Islet precursor cell (in vitro differentiated cells): ENCODE results near the gene ENTPD6.
"Not testable (repeated sequence)": the region's sequence is repeated elsewhere in the genome, so short reads cannot be mapped to it uniquely, and the experiment has no call there.

ENCODE experiments used
- DNase-seq: peaks from one replicate; pipeline ENCODE4 v3.0.0-alpha.2; 2018

The ENTPD6 gene

GRCh38 chr20:25224941-25225340 lies 29.4 kb downstream of the ENTPD6 start:
- peak; percentile 49 for DNase-seq

- no peak for DNase-seq
Observed at GRCh38 chr20:25225642-25226432, 30.3 kb downstream of the ENTPD6 start.

- DNase-seq, result peak; percentile 74
Observed at GRCh38 chr20:25226433-25227316, 31.2 kb downstream of the ENTPD6 start.

- DNase-seq, result no peak
Observed at GRCh38 chr20:25227317-25227831, 31.9 kb downstream of the ENTPD6 start.

GRCh38 chr20:25229486-25230165 lies 34.1 kb downstream of the ENTPD6 start:
- no peak for DNase-seq

- DNase-seq, result no peak
Observed at GRCh38 chr20:25230166-25230831, 34.8 kb downstream of the ENTPD6 start.

GRCh38 chr20:25233016-25233772 lies 37.7 kb downstream of the ENTPD6 start:
- no peak for DNase-seq

GRCh38 chr20:25234009-25234849 lies 38.7 kb downstream of the ENTPD6 start:
- DNase-seq, result not testable (repeated sequence)

GRCh38 chr20:25236450-25237304 lies 41.2 kb downstream of the ENTPD6 start:
- DNase-seq, result no peak

- DNase-seq, result peak; percentile 95
Observed at GRCh38 chr20:25237610-25238318, 42.3 kb downstream of the ENTPD6 start.

- no peak for DNase-seq
Observed at GRCh38 chr20:25238319-25239037, 43.0 kb downstream of the ENTPD6 start.

- no peak for DNase-seq
Observed at GRCh38 chr20:25239387-25240370, 44.2 kb downstream of the ENTPD6 start.

GRCh38 chr20:25240851-25241658 lies 45.5 kb downstream of the ENTPD6 start:
- DNase-seq, result not testable (repeated sequence)

GRCh38 chr20:25241659-25241955 lies 46.1 kb downstream of the ENTPD6 start:
- DNase-seq, result not testable (repeated sequence)

GRCh38 chr20:25242231-25242630 lies 46.7 kb downstream of the ENTPD6 start:
- no peak for DNase-seq

- DNase-seq, result no peak
Observed at GRCh38 chr20:25243416-25243979, 48.0 kb downstream of the ENTPD6 start.
